Measurements from ENCODE around the gene EHD4. TPM values are rescaled to one million over a fixed set of nuclear protein-coding genes. Genes with fewer than 3 reads are reported as not detected.
A peak's percentile ranks its signal among the peaks of the same experiment; 100 is the strongest.

EHD4 gene
- total RNA-seq, 1 donor from 2014 or later, result 64.9 TPM

- H3K4me1 Mint-ChIP-seq (ENCODE audit: unreplicated experiment), result peaks cover 55% of the 10 kb centered on the region
- no peak for DNase-seq (ENCODE audit: low spot score)
- H3K9me3 Mint-ChIP-seq (ENCODE audit: unreplicated experiment), result no peaks in the 10 kb centered on the region
- H3K36me3 Mint-ChIP-seq (ENCODE audit: low read depth, unreplicated experiment), result peaks cover 24% of the 10 kb centered on the region
- no peak for TF ChIP-seq CTCF (IDR thresholded peaks at IDR 0.05; ENCODE audit: unreplicated experiment)
- H3K4me3 Mint-ChIP-seq (ENCODE audit: unreplicated experiment), result peak overlapping the region; percentile 85
- H3K27me3 Mint-ChIP-seq (ENCODE audit: unreplicated experiment), result no peaks in the 10 kb centered on the region
- peak overlapping the region; percentile 94 for H3K27ac Mint-ChIP-seq (ENCODE audit: unreplicated experiment)
Observed at GRCh38 chr15:41958002-41958420, 14.3 kb downstream of the EHD4 start.

- peaks cover 55% of the 10 kb centered on the region for H3K4me1 Mint-ChIP-seq (ENCODE audit: unreplicated experiment)
- no peaks in the 10 kb centered on the region for H3K27me3 Mint-ChIP-seq (ENCODE audit: unreplicated experiment)
- H3K9me3 Mint-ChIP-seq (ENCODE audit: unreplicated experiment), result no peaks in the 10 kb centered on the region
- H3K27ac Mint-ChIP-seq (ENCODE audit: unreplicated experiment), result peak overlapping the region; percentile 94
- DNase-seq (ENCODE audit: low spot score), result no peak
- H3K36me3 Mint-ChIP-seq (ENCODE audit: low read depth, unreplicated experiment), result peaks cover 25% of the 10 kb centered on the region
- no peak for TF ChIP-seq CTCF (IDR thresholded peaks at IDR 0.05; ENCODE audit: unreplicated experiment)
- peak overlapping the region; percentile 85 for H3K4me3 Mint-ChIP-seq (ENCODE audit: unreplicated experiment)
Observed at GRCh38 chr15:41957021-41957897, 15.1 kb downstream of the EHD4 start.

- no peak overlapping the region for H3K4me3 Mint-ChIP-seq (ENCODE audit: unreplicated experiment)
- peaks cover 51% of the 10 kb centered on the region for H3K4me1 Mint-ChIP-seq (ENCODE audit: unreplicated experiment)
- peak overlapping the region; percentile 45 for H3K27ac Mint-ChIP-seq (ENCODE audit: unreplicated experiment)
- no peaks in the 10 kb centered on the region for H3K27me3 Mint-ChIP-seq (ENCODE audit: unreplicated experiment)
- H3K9me3 Mint-ChIP-seq (ENCODE audit: unreplicated experiment), result no peaks in the 10 kb centered on the region
- no peak for DNase-seq (ENCODE audit: low spot score)
- peaks cover 24% of the 10 kb centered on the region for H3K36me3 Mint-ChIP-seq (ENCODE audit: low read depth, unreplicated experiment)
- TF ChIP-seq CTCF (IDR thresholded peaks at IDR 0.05; ENCODE audit: unreplicated experiment), result no peak
Observed at GRCh38 chr15:41955807-41956525, 16.4 kb downstream of the EHD4 start.

- TF ChIP-seq CTCF (IDR thresholded peaks at IDR 0.05; ENCODE audit: unreplicated experiment), result no peak
- Mint-ChIP-seq H3K9me3 (ENCODE audit: unreplicated experiment) (no peaks in the 10 kb centered on the region), H3K4me3 (ENCODE audit: unreplicated experiment) (no peak overlapping the region), H3K4me1 (ENCODE audit: unreplicated experiment) (peaks cover 51% of the 10 kb centered on the region), H3K27ac (ENCODE audit: unreplicated experiment) (no peak overlapping the region), H3K36me3 (ENCODE audit: low read depth, unreplicated experiment) (peaks cover 30% of the 10 kb centered on the region), H3K27me3 (ENCODE audit: unreplicated experiment) (no peaks in the 10 kb centered on the region)
- DNase-seq (ENCODE audit: low spot score), result no peak
Observed at GRCh38 chr15:41955100-41955499, 17.3 kb downstream of the EHD4 start.

- DNase-seq (ENCODE audit: low spot score), result no peak
- peaks cover 22% of the 10 kb centered on the region for H3K36me3 Mint-ChIP-seq (ENCODE audit: low read depth, unreplicated experiment)
- peaks cover 44% of the 10 kb centered on the region for H3K4me1 Mint-ChIP-seq (ENCODE audit: unreplicated experiment)
- H3K9me3 Mint-ChIP-seq (ENCODE audit: unreplicated experiment), result no peaks in the 10 kb centered on the region
- no peak overlapping the region for H3K4me3 Mint-ChIP-seq (ENCODE audit: unreplicated experiment)
- H3K27me3 Mint-ChIP-seq (ENCODE audit: unreplicated experiment), result no peaks in the 10 kb centered on the region
- no peak for TF ChIP-seq CTCF (IDR thresholded peaks at IDR 0.05; ENCODE audit: unreplicated experiment)
- no peak overlapping the region for H3K27ac Mint-ChIP-seq (ENCODE audit: unreplicated experiment)
Observed at GRCh38 chr15:41954036-41954435, 18.3 kb downstream of the EHD4 start.
